Transverse colon (tissue), 4 donors: ENCODE measurements around the gene SLC6A13. TPM values are rescaled to one million over a fixed set of nuclear protein-coding genes. Genes with fewer than 3 reads are reported as not detected.

Experiments
- DNase-seq: peaks from one replicate; pipeline ENCODE4 v3.0.0-alpha.2; 2019
- H3K27ac ChIP-seq, 4 donors: fragments of 200-600 bp; sonication (generic); 2 replicates each; pipeline ENCODE4 v1.5.1; 2016 to 2018; ENCODE audit warnings: inconsistent platforms in 4 of 4
- H3K27me3 ChIP-seq: fragments of 200-600 bp; sonication (generic); 2 replicates; pipeline ENCODE4 v1.5.1; 2017; ENCODE audit warnings: inconsistent platforms
- H3K36me3 ChIP-seq, 4 donors: fragments of 200-600 bp; sonication (generic); 2 replicates each; pipeline ENCODE4 v1.5.1; 2017 to 2019; ENCODE audit warnings: inconsistent platforms in 4 of 4
- H3K4me1 ChIP-seq, 4 donors: fragments of 200-600 bp; sonication (generic); 2 replicates each; pipeline ENCODE4 v1.5.1; 2017 to 2020; ENCODE audit warnings: inconsistent platforms in 4 of 4
- H3K4me3 ChIP-seq, 4 donors: fragments of 200-600 bp; sonication (generic); 1 replicate in 1 of 4; 2 replicates in 3 of 4; pipeline versions ENCODE4 v1.5.1 to v1.6.1; 2017 to 2019; ENCODE audit warnings: inconsistent platforms in 4 of 4
- H3K9me3 ChIP-seq, 2 donors: fragments of 200-600 bp; sonication (generic); 2 replicates each; pipeline ENCODE4 v1.5.1; 2017 to 2019; ENCODE audit warnings: inconsistent platforms in 2 of 2
- EP300 ChIP-seq: sonication (generic); formaldehyde crosslinking; IDR thresholded peaks from one replicate; pipeline ENCODE4 v1.6.1; 2017; ENCODE audit warnings: antibody characterized with exemption, low read depth
- POLR2A ChIP-seq: fragments of 450-650 bp; IDR thresholded peaks from one replicate; pipeline ENCODE4 v1.6.1; 2016; ENCODE audit warnings: antibody characterized with exemption, mild to moderate bottlenecking, moderate library complexity
- POLR2AphosphoS5 ChIP-seq, 3 donors: sonication (generic); formaldehyde crosslinking; IDR thresholded peaks; one replicate each; pipeline ENCODE4 v1.6.1; 2016; ENCODE audit warnings: antibody characterized with exemption in 3 of 3
- WGBS, 2 donors: methylation state at CpG; one replicate each; pipeline ENCODE4 v1.1.5; 2018; ENCODE audit warnings: low coverage in 1 of 2; 5-methylcytosine and 5-hydroxymethylcytosine counted together
- in situ Hi-C, 4 donors: fragments of 200-750 bp; cut with MboI; loops; one replicate each; pipeline versions ENCODE4 v1.15.0 to v1.15.1; 2017; ENCODE audit warnings: low sequenced_read_pairs in 3 of 4, low pct_ligation_motif_present in 1 of 4, low pct_unique_long_range_greater_than_20kb in 1 of 4
- intact Hi-C: fragments of 100-400 bp; cut with DNase I; formaldehyde crosslinking; loops from one replicate; pipeline ENCODE4 v1.15.1; 2023; ENCODE audit warnings: low total_unique reads
- total RNA-seq, 4 donors: library from RNA; depleted of rRNA; stranded (reverse); fragments of >200 nt; gene quantifications; one replicate each; pipeline ENCODE4 v1.1.0, GENCODE V29; 2016
- TF ChIP-seq, protein P1 (sequence below), 5 experiments: fragments of 200-600 bp in 3 of 5; fragments of 450-650 bp in 2 of 5; sonication (generic) in 3 of 5; IDR thresholded peaks; 1 replicate in 2 of 5; 2 replicates in 3 of 5; pipeline ENCODE4 v1.5.1; 2016 to 2017; ENCODE audit warnings: antibody characterized with exemption in 5 of 5, inconsistent platforms in 3 of 5, mild to moderate bottlenecking in 2 of 5, moderate library complexity in 1 of 5

Gene SLC6A13
- total RNA-seq, 4 donors from 2014 or later = not detected

DNA sequence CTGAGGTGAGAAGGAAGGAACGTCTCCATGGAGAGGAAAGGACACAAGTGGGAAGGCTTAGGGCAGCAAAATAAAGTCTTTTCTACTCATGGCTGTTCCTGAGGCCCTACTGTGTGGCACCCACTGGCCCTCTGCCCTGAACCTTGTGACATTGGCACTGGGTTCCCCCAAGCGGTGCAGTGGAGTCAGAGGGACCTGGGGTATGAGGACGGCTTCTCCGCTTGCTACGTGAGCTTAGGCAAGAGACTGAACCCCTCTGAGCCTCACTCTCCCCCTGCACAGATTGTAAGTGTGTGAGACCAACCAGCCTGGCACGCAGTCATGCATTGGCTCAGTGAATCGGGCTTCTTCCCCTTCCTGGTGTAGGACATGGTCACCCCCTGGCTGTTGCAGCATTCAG, 68.4 kb downstream of the SLC6A13 start:
- TF ChIP-seq POLR2AphosphoS5 (IDR thresholded peaks at IDR 0.05) (no peak), EP300 (no peak), POLR2A (no peak)
- TF ChIP-seq, protein P1, sequence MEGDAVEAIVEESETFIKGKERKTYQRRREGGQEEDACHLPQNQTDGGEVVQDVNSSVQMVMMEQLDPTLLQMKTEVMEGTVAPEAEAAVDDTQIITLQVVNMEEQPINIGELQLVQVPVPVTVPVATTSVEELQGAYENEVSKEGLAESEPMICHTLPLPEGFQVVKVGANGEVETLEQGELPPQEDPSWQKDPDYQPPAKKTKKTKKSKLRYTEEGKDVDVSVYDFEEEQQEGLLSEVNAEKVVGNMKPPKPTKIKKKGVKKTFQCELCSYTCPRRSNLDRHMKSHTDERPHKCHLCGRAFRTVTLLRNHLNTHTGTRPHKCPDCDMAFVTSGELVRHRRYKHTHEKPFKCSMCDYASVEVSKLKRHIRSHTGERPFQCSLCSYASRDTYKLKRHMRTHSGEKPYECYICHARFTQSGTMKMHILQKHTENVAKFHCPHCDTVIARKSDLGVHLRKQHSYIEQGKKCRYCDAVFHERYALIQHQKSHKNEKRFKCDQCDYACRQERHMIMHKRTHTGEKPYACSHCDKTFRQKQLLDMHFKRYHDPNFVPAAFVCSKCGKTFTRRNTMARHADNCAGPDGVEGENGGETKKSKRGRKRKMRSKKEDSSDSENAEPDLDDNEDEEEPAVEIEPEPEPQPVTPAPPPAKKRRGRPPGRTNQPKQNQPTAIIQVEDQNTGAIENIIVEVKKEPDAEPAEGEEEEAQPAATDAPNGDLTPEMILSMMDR (IDR thresholded peaks at IDR 0.05) = no peak
- Histone ChIP-seq H3K4me3 (no peak overlapping the region), H3K36me3 (no peaks in the 10 kb centered on the region), H3K9me3 (no peaks in the 10 kb centered on the region), H3K4me1 (peaks cover 1 to 3% (median 3%) of the 10 kb centered on the region in 4 donors), H3K27ac (no peak overlapping the region), H3K27me3 (peaks cover 10% of the 10 kb centered on the region)
- in situ Hi-C loops = no loop called here
- DNase-seq = no peak
- 20 to 87% methylated on average over 1 to 7 of the region's 7 CpGs for WGBS, 2 donors
- intact Hi-C loops = no loop called here

DNA sequence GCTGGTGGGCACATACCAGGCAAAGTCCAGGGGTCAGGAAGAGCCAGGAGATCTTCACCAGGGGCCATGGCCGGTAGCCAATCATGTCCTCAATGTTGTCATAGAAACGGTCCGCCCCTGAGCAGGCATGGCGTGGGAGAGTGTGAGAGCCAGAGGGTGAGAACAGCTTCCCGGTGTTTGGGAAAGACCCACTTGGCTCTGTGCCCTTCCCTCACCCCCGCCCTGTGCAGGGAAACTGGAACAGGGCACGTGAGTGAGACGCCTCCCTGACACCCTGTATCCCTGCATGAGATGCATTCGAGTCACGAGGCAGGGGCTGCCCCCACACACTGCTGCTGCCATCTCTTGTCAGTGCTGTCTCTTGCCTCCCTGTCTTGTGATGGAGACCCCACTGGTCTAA, 69.4 kb downstream of the SLC6A13 start:
- intact Hi-C loops = no loop called here
- Histone ChIP-seq H3K27ac (no peak overlapping the region), H3K9me3 (no peaks in the 10 kb centered on the region), H3K4me3 (no peak overlapping the region), H3K36me3 (no peaks in the 10 kb centered on the region), H3K4me1 (peaks cover 3 to 9% (median 6%) of the 10 kb centered on the region in 4 donors), H3K27me3 (peaks cover 3% of the 10 kb centered on the region)
- WGBS, 2 donors = 52% methylated on average over 10 of the region's 10 CpGs; no CpG with 5 or more reads in 1 of the 2 donors
- in situ Hi-C loops = no loop called here
- no peak for DNase-seq
- TF ChIP-seq, protein P1 (IDR thresholded peaks at IDR 0.05) = no peak
- TF ChIP-seq EP300 (no peak), POLR2AphosphoS5 (IDR thresholded peaks at IDR 0.05) (no peak), POLR2A (no peak)

DNA sequence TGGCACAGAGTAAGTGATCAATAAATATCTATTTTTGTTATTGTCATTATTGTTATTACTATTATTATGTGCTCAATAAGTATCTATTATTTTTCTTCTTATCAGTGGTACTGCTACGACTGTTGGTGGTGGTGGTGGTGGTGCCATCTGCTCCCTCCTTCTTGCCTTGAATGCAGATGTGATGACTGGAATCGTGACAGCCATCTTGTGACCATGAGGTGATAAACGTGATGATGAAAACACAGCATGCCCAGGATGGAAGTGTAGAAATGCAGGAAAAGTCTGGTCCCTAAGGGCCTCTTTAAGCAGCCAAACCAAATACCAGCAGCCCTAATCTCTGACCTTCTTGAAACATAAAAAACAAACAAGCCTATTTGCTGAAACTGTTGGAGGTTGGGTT, 71.1 kb downstream of the SLC6A13 start:
- H3K9me3 ChIP-seq = no peaks in the 10 kb centered on the region
- H3K27me3 ChIP-seq = peaks cover 3% of the 10 kb centered on the region
- in situ Hi-C loops (no loop called here), intact Hi-C loops (no loop called here)
- H3K4me3 ChIP-seq = no peak overlapping the region
- no peak overlapping the region for H3K27ac ChIP-seq
- no peaks in the 10 kb centered on the region for H3K36me3 ChIP-seq
- no peak for TF ChIP-seq POLR2A
- TF ChIP-seq, protein P1 (IDR thresholded peaks at IDR 0.05) = no peak
- TF ChIP-seq POLR2AphosphoS5 (IDR thresholded peaks at IDR 0.05) = no peak
- TF ChIP-seq EP300 = no peak
- 75 to 76% methylated on average over 3 of the region's 3 CpGs for WGBS, 2 donors
- no peak for DNase-seq
- H3K4me1 ChIP-seq = peaks cover 3 to 9% (median 6%) of the 10 kb centered on the region in 4 donors

DNA sequence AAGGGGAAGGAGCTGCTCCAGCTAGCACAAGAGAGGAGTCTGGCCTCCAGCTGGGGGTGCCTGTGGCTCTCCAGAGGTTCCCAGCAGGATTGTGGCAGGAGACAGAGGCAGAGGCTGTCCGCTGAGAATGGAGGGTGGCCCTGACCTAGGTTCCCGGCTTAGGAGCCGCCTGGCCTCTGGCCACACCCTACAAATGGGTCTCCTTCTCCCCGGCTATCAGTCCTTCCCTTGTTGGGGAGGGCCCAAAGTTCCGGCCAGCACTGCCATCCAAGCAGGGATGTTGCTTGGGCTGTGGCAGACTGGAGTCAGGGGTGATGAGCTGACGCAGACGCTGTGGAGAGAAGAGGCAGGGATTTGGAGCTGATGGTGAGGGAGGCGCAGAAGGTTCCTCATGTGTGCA, 71.8 kb downstream of the SLC6A13 start:
- no peak overlapping the region for H3K4me3 ChIP-seq
- peaks cover 3% of the 10 kb centered on the region for H3K27me3 ChIP-seq
- intact Hi-C loops = no loop called here
- H3K9me3 ChIP-seq = no peaks in the 10 kb centered on the region
- WGBS, 2 donors = 88 to 100% methylated on average over 3 to 8 of the region's 8 CpGs
- H3K27ac ChIP-seq = no peak overlapping the region
- in situ Hi-C loops = no loop called here
- no peak for DNase-seq
- TF ChIP-seq POLR2A (no peak), EP300 (no peak), POLR2AphosphoS5 (IDR thresholded peaks at IDR 0.05) (no peak)
- TF ChIP-seq, protein P1 (IDR thresholded peaks at IDR 0.05) = no peak
- H3K36me3 ChIP-seq = no peaks in the 10 kb centered on the region
- H3K4me1 ChIP-seq = peaks cover 3 to 9% (median 6%) of the 10 kb centered on the region in 4 donors
